ENCODE data around the gene TGOLN2.
"Not testable (repeated sequence)": the region's sequence is repeated elsewhere in the genome, so short reads cannot be mapped to it uniquely, and the experiment has no call there.

TGOLN2 gene

DNA sequence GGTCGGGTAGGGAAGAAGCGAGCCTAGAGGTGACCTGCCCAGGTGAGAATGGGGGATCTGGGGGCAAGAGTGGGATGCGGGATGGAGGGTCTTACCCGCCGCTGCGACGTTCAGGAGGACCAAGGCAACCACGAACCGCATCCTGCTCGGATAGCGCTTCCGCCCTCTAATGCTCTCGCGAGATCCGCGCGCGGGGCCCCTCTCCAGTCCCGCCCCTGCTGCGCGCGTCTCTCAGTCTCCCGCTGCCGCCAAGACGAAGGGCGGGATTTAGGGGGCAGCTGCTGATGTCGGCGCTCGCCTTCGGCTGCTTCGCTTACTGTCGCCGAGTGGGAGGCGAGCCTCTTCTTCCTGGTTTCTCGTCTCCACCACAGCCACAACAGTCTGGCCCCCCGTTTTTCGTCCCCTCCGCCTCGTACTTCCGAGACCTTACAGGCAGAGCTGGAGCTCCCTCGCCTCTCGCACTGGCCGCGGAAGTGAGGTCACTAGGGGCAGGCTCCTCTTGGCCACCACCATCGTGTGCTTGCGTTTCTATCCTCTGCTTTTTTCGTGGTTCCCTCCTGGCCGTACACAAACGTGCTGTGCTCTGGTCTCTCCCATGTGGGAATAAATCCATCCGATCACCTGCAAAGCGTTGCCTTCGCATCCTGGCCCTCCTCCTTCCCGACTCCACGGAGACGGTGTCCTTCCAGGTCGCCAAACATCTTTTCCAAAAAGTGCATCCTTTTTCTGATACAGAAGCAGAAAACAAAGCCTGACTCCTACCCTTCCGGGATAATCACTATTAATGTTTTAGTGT, at the start of gene TGOLN2:
Gene TGOLN2 (minus strand): TSS at position 168 of the 796 bp plus-strand sequence. CDS start 27 bp downstream, at position 141.
- DNase-seq: peak; percentile 91

DNA sequence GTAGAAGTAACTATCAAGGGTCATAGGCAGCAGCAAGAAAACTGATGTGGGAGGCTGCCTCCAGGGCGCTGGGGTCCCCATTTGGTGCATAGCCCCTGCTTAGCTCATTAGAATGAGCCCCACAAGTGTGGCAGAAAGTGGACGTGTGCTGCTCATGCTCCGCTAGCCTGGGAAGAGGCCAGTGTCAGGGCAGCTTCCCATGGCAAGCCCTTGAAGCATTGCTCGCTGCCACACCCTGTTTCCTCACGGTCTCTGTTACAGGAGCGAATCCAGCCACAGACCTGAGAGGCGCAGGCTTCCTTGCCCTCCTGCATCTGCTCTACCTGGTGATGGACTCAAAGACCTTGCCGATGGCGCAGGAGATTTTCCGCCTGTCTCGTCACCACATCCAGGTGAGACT, 49.3 kb upstream of the TGOLN2 start:
- DNase-seq: no peak

DNA sequence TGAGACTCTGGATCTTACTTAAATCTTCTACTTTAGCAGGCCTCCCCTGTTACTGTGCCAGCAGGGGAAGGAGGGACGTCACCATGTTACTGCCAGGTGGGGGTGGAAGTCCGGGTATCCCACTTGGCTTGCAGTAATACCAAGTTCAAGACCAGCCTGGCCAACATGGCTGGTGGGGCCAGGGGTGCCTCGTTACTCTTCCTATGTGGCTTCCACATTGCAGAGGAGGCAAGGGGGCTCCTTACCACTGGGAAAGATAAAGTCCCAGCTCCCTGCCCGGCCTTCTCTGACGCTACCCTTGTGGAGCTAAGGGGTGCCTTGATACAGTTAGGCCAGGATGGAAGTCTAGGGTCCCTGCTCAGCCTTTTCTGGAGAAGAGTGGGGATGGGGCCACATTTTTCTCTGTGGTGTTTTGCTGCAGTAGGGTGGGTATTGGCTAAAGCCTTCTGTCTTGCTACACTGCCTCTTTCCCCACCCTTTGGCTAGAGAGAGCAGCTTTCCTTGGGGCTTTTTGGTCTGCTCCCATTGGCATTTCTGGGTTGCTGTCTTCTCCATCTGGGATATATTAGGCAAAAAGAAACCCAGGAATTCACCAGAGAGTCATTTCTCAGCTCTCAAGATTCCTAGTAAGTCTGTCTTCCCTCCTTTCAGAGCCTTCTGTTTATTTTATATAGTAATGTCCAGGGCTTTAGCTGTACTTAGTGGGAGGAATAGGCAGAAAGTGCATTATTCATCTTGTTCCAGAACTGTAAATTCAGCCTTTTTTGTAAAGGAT, 48.7 kb upstream of the TGOLN2 start:
- no peak for DNase-seq

DNA sequence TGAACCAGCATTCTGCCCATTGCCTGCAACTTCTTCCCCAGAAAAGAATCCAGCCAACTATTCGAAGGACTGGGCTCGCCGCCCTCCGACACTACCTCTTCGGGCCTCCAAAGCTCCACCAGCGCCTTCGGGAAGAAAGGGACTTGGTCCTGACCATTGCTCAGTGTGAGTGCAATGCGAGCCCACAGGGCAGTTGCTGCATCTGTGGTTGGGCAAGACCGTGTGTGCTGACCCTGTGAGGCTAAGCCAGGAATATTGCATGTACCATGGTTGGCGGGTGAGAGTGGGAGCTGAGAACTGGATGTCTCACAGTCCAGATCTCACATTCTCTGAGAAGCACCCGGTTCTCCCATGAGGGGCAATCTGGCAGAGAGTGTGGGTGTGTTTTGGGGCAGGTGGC, 43.3 kb upstream of the TGOLN2 start:
- no peak for DNase-seq

DNA sequence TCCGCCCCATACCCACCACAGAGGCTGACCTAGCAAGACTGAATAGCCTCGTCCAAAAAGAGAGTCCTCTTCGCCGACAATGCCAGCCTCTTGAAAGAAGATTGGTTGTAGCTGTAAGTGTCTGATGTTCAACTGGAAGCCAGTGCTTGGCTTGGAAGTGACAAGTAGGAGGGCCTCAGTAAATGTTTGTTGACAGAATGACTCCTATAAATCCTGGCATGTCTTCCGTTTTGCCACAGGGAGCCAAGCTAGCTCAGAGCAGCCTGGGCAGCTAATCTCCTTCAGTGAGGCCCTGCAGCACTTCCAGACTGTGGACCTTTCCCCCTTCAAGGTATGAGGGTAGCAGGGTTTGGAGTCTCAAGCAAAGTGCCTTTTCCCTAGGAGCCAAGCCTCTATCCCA, 41.7 kb upstream of the TGOLN2 start:
- DNase-seq: no peak

DNA sequence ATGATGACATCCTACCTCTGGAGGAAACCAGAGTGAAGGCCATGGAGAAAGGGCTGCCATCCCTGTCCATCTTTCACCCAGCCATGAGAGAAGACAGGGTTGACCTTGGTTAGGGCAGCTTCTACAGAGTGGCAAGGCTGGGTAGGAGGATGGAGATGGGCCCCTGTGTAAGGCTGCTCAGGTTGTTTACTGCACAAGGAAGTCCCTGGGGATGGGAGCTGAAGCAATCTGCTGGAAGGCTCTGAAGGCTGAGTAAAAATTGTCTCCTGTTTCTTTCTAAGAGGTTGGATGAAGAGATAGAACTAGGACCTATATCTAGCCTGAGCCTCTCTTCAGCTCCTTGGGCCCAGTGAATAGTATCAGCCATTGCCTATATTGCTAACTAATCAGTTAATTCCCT, 41.1 kb upstream of the TGOLN2 start:
- no peak for DNase-seq

DNA sequence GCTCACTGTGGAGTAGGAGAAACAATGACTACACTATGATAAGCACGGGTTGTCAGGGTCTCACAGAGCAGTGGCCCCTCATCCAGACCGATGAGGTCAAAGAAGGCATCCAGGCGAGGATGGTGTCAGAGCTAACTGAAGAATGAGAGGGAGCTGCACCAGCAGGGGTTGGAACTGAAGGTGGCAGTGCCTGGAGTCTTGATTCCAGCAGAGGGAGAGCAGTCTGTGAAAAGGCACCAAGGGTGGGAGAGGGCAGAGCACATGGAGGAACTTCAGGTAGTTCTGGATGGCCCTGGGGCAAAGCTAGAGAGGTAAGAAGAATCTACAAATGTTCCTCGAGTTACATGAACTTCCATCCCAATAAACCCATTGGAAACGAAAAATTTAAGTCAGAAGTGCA, 39.4 kb upstream of the TGOLN2 start:
- DNase-seq: no peak

DNA sequence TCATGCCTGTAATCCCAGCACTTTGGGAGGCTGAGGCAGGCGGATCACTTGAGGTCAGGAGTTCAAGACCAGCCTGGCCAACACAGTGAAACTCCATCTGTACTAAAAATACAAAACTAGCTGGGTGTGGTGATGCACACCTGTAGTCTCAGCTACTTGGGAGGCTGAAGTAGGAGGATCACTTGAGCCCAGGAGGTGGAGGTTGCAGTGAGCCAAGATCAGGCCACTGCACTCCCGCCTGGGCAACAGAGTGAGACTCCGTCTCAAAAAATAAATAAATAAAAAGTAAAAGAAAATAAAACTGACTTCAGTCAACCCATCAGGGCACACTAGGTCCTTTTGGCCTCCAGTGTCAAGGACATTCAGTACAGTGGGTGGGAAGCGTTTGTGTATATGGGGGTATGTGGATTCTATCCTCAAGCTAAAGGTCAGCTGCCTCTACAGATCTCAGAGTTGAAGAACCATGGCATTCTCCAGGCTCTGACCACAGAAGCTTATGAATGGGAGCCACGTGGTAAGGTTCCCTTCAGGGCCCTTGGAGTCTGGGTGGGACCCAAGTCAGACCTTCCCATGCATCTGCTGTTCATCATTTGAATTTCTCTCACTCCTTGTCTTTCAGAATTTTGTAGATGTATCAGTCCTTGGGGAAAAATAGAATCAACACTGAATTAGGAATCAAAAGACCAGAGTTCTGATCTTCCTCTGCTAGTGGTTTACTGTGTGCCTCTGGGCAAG, 35.0 kb upstream of the TGOLN2 start:
- not testable (repeated sequence) for DNase-seq

DNA sequence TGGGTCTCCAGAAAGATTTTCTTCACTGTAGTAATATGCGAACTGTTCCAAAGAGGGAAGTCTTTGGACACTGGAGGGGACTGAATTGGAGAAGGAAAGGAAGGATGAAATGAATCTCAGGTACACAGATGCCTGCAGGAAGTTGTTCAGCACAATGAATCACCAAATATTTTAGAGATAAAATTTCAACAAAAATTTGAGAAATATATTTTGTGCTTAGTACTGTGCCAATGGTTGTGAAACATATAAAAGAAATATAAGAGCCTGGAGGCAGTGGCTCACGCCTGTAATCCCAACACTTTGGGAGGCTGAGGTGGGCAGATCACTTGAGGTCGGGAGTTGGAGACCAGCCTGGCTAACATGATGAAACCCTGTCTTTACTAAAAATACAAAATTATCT, 29.9 kb upstream of the TGOLN2 start:
- no peak for DNase-seq

DNA sequence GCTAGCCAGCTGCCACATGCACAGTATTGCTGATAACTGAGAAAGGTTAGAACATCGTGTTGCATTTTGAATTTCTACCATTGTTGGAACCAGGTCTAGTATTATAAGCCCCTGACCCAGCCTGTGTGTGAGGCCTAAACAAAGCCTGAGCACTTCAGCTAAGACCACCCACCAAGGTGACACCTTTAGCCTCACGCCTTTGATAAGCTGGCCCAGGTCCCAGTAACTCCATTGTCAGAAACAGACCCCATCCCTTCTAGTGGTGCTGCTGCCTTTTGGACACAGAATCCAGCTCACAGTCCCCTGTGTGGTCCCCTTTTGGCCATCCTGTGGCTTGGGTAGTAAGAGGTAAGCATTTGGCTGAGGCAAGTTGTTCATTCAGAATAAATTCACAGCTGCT, 28.4 kb upstream of the TGOLN2 start:
- no peak for DNase-seq

DNA sequence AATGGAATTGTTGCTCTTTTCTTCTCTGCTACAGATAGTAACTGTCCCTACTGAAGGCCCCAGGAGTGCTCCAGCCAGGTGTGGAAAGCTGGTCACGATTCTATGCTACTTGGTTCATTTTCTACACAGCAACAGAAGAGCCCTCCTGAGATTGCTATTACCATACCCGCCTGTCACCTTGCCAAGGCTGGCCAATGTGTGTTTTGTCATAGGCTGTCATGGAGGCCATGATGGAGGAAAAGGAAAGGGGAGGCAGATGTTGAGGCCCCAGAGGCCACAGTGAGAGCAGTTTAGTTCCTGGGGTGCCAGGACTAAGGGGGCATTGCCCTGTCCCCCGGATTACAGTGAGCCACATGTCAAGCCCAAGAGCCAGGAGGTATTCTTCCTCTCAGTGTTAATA, 27.7 kb upstream of the TGOLN2 start:
- DNase-seq: no peak

DNA sequence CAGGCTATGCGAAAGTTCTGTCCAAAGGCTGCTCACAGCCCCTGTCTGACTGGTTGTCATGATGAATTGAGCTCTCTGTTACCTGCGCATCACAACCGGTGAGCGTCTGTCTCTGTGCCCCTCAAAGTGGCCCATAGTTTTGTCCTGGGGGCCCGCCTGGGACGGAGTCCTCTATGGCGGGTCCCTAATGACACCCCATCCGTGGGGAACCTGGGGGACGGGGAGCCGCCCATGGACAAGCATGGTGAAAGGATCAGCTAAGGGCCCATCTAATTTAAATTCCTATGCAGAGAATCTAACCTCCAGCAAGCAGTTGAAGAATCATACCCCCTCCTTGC, 27.3 kb upstream of the TGOLN2 start:
- DNase-seq: no peak

DNA sequence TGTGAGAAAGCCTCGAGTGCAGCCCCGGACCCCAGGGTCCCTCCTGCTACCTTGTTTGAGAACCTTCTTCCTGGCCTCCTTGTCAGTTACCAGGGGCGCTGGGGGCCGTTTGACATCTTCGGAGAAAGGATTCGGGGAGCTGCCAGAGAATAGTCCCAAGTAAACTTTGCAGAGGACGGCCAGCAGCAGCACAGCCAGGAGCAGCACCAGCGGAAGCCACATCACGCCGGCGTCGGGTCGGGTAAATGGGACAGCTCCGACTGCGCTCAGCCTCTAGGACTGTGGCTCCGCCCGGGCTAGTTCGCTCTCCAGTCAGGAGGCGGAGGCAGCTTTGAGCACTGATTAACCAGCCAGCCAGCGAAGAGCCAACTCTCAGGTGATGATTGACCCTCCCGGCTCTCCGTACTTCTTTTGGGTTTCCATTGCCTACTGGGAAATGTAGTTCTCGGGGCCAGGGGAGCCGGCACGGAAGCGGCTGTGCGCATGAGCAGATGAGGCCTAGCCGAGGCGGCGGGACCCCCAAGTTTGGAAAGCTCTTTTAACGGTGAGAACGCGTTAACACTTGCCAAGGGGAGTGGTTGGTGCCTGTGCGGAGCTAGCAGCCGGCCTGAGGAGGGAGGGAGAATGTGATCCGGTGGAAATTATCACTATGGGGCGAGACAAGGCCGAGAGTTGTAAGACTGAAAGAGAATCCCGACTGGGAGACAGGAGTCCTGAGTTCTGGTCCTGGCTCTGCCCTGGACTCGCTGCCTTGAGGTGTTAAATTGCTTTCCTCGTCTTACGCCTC, 26.7 kb upstream of the TGOLN2 start, which contains the start of the genes ELMOD3 and RETSAT:
Gene ELMOD3 (plus strand): TSS at position 484 of the 787 bp plus-strand sequence. CDS start 2,430 bp downstream, outside the sequence.
Gene RETSAT (minus strand): TSS at position 243 of the 787 bp plus-strand sequence. CDS start 21 bp downstream, at position 222.
- peak; percentile 97 for DNase-seq

DNA sequence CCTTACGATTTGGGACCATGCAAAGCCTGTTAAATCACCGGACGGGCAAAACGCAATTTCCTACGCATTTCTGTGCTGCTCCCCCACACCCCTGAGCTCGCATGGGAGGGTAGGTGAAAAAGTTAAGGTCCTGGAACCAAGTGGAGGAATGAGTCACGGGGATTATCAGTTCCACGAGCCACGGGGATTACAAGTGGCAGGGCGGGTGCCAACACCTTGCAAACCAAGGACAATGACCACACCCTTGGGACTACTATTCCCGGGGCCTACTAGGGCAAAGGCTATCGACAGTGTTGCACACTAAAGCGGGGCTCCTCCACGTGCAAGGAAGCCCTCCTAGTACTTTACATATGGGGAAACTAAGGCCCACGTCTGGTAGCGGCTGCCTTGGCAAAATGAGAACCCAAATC, 26.1 kb upstream of the TGOLN2 start:
- DNase-seq: peak; percentile 38

DNA sequence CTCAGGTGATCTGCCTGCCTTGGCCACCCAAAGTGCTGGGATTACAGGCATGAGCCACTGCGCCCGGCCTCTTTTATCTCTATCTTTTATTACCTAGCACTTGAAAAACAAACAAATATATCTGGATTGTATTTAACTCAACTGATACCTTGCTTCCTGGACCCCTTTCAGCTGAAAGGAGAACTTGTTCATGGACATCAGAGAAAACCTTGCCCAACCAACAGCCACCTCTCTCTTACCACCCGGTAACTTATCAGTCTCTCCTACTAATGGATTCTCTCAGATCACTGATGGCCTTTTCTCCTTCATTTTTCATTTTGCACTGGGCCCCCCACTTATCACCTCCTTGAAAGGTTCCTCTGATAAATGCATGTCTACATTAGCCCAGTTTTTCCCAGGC, 19.8 kb upstream of the TGOLN2 start:
- DNase-seq: no peak

DNA sequence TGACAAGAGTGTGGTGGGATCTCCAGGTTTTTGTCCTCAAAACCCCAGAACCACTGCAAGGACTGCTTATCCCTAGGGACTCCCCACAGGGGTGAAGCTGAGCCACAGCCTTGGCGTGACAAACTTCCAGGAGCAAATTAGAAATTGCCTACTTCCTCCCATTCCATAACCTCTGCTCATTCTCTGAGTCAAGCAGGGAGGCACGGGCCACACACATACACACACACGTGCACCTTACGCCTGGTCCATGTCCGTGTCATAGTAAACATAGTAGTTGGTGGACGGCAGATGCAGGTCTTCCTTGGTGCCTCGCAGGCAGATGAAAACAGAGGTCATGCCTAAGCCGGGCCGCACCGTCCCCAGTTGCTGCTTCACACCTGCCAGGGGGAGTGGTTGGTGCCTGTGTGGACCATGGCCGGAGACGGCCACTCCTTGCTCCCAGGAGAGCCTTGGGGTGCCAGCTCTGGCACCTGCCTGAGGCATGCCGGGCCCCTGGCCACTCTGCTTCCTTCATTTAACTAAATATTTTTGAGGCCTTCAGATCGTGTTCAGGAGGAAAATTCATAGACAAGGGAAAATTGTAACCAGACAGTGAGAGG, 16.7 kb upstream of the TGOLN2 start:
- DNase-seq: no peak

DNA sequence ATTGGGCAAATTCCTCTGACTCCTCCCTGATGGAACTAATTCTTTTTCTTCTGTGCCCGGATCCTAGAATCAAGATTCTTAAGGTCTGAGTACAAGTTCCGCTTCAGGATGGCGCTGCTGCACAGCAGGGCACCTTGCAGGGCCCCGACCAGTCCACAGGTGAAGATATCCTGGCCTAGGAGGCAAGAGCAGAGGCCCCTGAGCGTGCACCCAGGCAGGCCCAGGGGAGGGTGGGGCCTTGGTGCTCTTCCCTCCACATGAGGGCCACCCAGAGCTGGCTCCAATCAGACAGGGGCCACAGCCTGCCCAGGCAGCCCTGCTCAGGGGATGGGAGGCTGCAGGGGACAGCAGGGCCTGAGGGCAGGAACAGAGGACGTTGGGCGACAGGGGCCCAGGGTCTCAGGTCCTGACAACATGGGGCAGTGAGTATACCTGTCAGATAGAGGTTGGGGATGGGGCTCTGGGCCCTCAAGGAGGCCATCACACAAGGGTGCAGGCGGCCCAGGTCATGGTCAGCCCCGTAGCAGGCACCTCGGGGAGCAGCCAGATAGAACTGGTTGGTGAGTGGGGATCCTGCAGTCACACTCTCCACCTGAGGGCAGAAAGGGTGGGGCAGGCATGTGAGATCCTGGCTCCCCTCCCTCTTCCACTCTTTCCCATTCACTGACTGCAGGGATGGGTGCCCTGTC, 15.6 kb upstream of the TGOLN2 start:
- DNase-seq: not testable (repeated sequence)

DNA sequence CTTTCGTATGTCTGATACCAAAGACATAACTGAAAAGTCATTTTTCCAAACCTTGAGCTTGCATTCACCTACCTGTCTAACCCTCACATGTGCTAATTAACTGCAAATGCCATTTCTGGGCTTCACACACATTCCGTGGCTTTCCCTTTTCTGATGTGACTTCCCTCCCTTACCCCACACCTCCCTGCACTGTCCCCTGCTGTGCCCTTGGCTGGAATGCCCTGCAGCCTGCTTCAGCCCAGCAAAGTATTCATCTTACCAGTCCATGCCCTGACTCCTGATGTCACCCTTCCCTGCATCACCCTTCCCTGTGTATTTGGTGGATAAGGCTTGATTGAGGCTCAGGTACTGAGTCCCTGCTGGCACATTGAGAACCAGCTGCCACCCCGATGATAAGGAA, 14.4 kb upstream of the TGOLN2 start:
- DNase-seq: no peak

DNA sequence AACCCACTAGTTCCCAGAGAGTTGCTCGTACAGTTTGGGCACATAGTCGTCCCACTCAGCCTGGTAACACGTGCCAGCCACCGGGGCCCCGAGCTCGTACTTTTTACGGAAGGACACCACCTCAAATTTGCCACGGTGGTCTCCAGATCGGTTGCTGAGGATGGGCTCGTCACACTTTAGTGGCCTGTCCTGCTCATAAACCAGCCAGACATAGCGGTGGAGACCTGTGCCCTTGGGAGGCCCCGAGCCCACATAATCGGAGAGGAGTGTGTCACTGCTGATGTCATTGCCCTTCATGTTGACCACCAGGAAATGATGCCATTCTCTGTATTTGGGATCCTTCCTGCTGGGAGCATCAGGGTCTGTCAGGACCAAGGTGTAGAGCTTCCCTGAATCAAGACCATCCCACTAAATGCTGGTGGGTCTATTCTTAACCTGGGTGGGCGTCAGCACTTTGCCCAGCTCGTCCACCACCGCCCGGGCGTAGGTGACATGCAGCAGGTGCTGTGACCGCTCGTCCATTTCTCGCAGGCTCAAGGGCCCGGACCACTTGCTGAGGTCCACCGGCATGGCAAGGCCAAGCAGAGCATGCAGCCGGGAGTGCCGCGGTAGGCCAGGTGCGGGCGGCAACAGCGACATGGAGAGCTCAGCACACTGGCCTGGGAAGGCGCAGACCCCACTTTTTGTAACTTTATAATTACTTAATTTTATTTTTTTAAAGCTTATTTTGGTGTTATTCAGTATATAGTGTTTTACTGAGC, 13.7 kb upstream of the TGOLN2 start:
- DNase-seq: no peak

DNA sequence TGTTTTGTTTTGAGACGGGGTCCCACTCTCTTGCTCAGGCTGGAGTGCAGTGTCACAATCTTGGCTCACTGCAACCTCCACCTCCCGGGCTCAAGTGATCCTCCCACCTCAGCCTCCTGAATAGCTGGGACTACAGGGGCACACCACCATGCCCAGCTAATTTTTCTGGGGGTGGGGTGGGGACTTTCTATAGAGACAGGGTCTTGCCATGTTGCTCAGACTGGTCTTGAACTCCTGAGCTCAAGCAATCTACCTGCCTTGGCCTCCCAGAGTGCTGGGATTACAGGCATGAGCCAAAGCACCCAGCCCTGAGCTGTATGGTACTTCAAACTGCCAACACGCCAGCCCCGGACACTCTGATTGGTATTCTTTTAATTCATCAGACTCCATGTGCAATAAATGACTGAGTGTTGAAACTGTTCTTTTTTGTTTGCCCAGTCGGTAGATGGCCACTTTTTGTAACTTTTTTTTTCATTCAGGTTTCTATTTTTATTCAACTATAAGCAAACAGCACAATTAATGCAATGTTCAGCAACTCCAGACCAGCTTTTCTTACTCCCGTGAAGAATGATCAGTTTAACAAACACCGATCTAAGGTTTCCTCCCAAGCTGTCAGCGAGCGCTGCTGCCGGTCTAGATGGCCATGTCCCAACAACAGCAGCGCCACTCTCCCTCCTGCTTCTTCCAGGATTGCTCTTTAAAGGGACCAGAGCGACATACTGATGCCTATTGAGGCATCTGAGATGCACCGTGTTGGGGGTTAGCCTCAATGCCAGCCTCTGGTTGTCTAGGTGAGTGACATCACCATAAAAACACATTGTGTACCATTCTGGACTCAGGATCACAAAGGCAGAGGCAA, 12.5 kb upstream of the TGOLN2 start:
- no peak for DNase-seq

Measured in OCI-M1 (cell line).